K562 (cell line): ENCODE results near the gene RTCA. TPM values are rescaled to one million over a fixed set of nuclear protein-coding genes. Genes with fewer than 3 reads are reported as not detected.

ENCODE experiments used
- ATAC-seq: fragments of 200-7000 bp; cut with Tn5 transposase; 3 replicates; pipeline ENCODE4 v1.9.1; 2020; ENCODE audit warnings: moderate library complexity
- BruUV-seq: library from RNA; stranded (reverse); fragments of 400-500 nt; replicated peaks from 2 replicates; lab custom pipeline; 2021; lab: Mats Ljungman, UMichigan
- CTCF ChIA-PET: fragments of 300-600 bp; formaldehyde crosslinking; extraction: SDS; loops from one replicate; lab custom pipeline; 2021; ENCODE audit warnings: low intra/inter-chr PET ratio; lab: Yijun Ruan, JAX
- POLR2A ChIA-PET: fragments of 300-600, 350-650 bp; sonication (Branson Sonifier 250); formaldehyde crosslinking; extraction: SDS; loops from one replicate; lab custom pipeline; 2021; ENCODE audit warnings: antibody characterized with exemption, inconsistent platforms; lab: Yijun Ruan, JAX
- DNase-seq, 4 experiments: peaks; one replicate each; pipeline versions ENCODE4 v3.0.0 to v3.0.0-alpha.2; 2011 to 2018; ENCODE audit warnings: low spot score in 3 of 4, mixed read lengths in 3 of 4; ENCODE audit errors: extremely low read depth in 1 of 4
- FAIRE-seq: peaks from 2 replicates; lab custom pipeline; 2011; peaks lifted over from hg19 to GRCh38; lab: Jason Lieb, UNC
- H2AFZ ChIP-seq: 2 replicates; pipeline ENCODE4 v1.6.0; 2011; ENCODE audit warnings: low read depth, low read length, control low read depth, inconsistent platforms
- H3K27ac ChIP-seq: fragments of 200-600 bp; 3 replicates; pipeline ENCODE4 v1.8.0; 2011; ENCODE audit warnings: low read depth, mild to moderate bottlenecking, control low read depth, inconsistent platforms, low read length, moderate library complexity, mixed read lengths; ENCODE audit errors: extremely low read depth
- H3K27me3 ChIP-seq, 2 experiments: fragments of 300-600 bp in 1 of 2; 2 replicates in 1 of 2; 3 replicates in 1 of 2; pipeline versions ENCODE4 v1.6.0 to v1.8.0; 2011; ENCODE audit warnings: inconsistent platforms in 2 of 2, low read length in 2 of 2, mild to moderate bottlenecking in 1 of 2, mixed read lengths in 1 of 2, moderate library complexity in 1 of 2; ENCODE audit not compliant: control insufficient read depth in 2 of 2, insufficient read depth in 2 of 2
- H3K36me3 ChIP-seq: fragments of 300-600 bp; 3 replicates; pipeline ENCODE4 v1.8.0; 2011; ENCODE audit warnings: mild to moderate bottlenecking, low read length, inconsistent platforms; ENCODE audit not compliant: control insufficient read depth, insufficient read depth
- H3K4me1 ChIP-seq, 2 experiments: fragments of 200-600 bp in 1 of 2; replicated peaks in 1 of 2; 2 replicates in 1 of 2; 3 replicates in 1 of 2; pipeline versions ENCODE4 v1.5.1 to v1.8.0; 2011; ENCODE audit warnings: inconsistent platforms in 2 of 2, low read length in 2 of 2, mild to moderate bottlenecking in 1 of 2, mixed read lengths in 1 of 2, moderate library complexity in 1 of 2; ENCODE audit not compliant: control insufficient read depth in 2 of 2, insufficient read depth in 2 of 2
- H3K4me2 ChIP-seq: 2 replicates; pipeline ENCODE4 v1.6.1; 2011; ENCODE audit warnings: low read length, control low read depth, inconsistent platforms, mixed read lengths; ENCODE audit not compliant: insufficient read depth
- H3K4me3 ChIP-seq: fragments of 200-600 bp; sonication (generic), shearing (Covaris generic); 2 replicates; pipeline ENCODE4 v1.5.1; 2016; ENCODE audit warnings: control low read depth, inconsistent platforms
- H3K79me2 ChIP-seq: fragments of 200-600 bp; 3 replicates; pipeline ENCODE4 v1.8.0; 2011; ENCODE audit warnings: low read length, inconsistent platforms; ENCODE audit not compliant: control insufficient read depth, insufficient read depth
- H3K9ac ChIP-seq, 2 experiments: 2 replicates each; pipeline versions ENCODE4 v1.6.0 to v1.6.1; 2011; ENCODE audit warnings: low read depth in 2 of 2, low read length in 2 of 2, control low read depth in 1 of 2, inconsistent platforms in 1 of 2, mild to moderate bottlenecking in 1 of 2, mixed read lengths in 1 of 2; ENCODE audit not compliant: insufficient read depth in 1 of 2
- H3K9me1 ChIP-seq: one replicate; pipeline ENCODE4 v1.6.0; 2011; ENCODE audit warnings: inconsistent platforms, mild to moderate bottlenecking, low read length, moderate library complexity; ENCODE audit not compliant: control insufficient read depth, insufficient read depth
- H3K9me3 ChIP-seq: replicated peaks from 2 replicates; pipeline ENCODE4 v1.5.1; 2011; ENCODE audit warnings: low read depth, low read length, inconsistent platforms; ENCODE audit not compliant: control insufficient read depth, insufficient read depth
- H4K20me1 ChIP-seq: replicated peaks from 2 replicates; pipeline ENCODE4 v1.6.1; 2011; ENCODE audit warnings: low read length, inconsistent platforms, mixed read lengths; ENCODE audit not compliant: control insufficient read depth, insufficient read depth
- ARID2 ChIP-seq: fragments of 450-650 bp; IDR thresholded peaks from 2 replicates; pipeline ENCODE4 v1.6.1; 2017; ENCODE audit warnings: antibody characterized with exemption, mild to moderate bottlenecking
- CBFA2T3 ChIP-seq: fragments of 450-650 bp; IDR thresholded peaks from 2 replicates; pipeline ENCODE4 v1.6.1; 2017
- CHCHD3 ChIP-seq: fragments of 250-450 bp; sonication (Bioruptor Pico); IDR thresholded peaks from 2 replicates; pipeline ENCODE4 v2.1.2; 2022; ENCODE audit warnings: mild to moderate bottlenecking
- CSDE1 ChIP-seq, 2 experiments: fragments of 450-650 bp; IDR thresholded peaks; 2 replicates each; pipeline ENCODE4 v1.6.1; 2016; ENCODE audit warnings: mild to moderate bottlenecking in 1 of 2
- ETS2 ChIP-seq: IDR thresholded peaks from 2 replicates; pipeline ENCODE4 v1.6.1; 2016; ENCODE audit warnings: borderline replicate concordance, missing genetic modification characterization, mild to moderate bottlenecking, moderate library complexity, missing compliant biosample characterization; ENCODE audit not compliant: poor library complexity, severe bottlenecking
- FOSL1 ChIP-seq: fragments of 200-800 bp; sonication (Bioruptor generic); conservative IDR thresholded peaks from 2 replicates; pipeline ENCODE4 v1.6.1; 2016; ENCODE audit warnings: missing genetic modification characterization, missing compliant biosample characterization
- FOXA1 ChIP-seq: fragments of 450-650 bp; IDR thresholded peaks from 2 replicates; pipeline ENCODE4 v1.6.1; 2016; ENCODE audit warnings: mild to moderate bottlenecking, borderline replicate concordance
- GABPA ChIP-seq: fragments of 200-800 bp; sonication (Bioruptor generic); conservative IDR thresholded peaks from 2 replicates; pipeline ENCODE4 v1.6.1; 2016; ENCODE audit warnings: low read depth, missing genetic modification characterization, missing compliant biosample characterization
- HDAC8 ChIP-seq: fragments of 450-650 bp; IDR thresholded peaks from 2 replicates; pipeline ENCODE4 v1.6.1; 2016; ENCODE audit warnings: mild to moderate bottlenecking, missing genetic modification characterization, moderate library complexity, missing compliant biosample characterization
- HLTF ChIP-seq: fragments of 450-650 bp; IDR thresholded peaks from 2 replicates; pipeline ENCODE4 v1.6.1; 2016
- KDM5B ChIP-seq: fragments of 200-600 bp; sonication (generic); IDR thresholded peaks from 2 replicates; pipeline ENCODE4 v1.6.1; 2012; ENCODE audit warnings: low read depth, mild to moderate bottlenecking, moderate library complexity, low read length, control low read depth, inconsistent platforms; ENCODE audit not compliant: insufficient replicate concordance
- MYC ChIP-seq, 2 experiments: fragments of 250-450 bp in 1 of 2; sonication (Bioruptor Pico) in 1 of 2; IDR thresholded peaks; 2 replicates each; pipeline versions ENCODE4 v1.5.1 to v1.6.1; 2012 to 2021; ENCODE audit warnings: low read depth in 2 of 2, borderline replicate concordance in 1 of 2, improper control_type of control experiment in 1 of 2, low read length in 1 of 2, mild to moderate bottlenecking in 1 of 2, moderate library complexity in 1 of 2
- PHTF2 ChIP-seq: fragments of 250-450 bp; sonication (Bioruptor Pico); IDR thresholded peaks from 2 replicates; pipeline ENCODE4 v1.5.0; 2021; ENCODE audit warnings: mild to moderate bottlenecking
- RUNX1 ChIP-seq: sonication (generic); IDR thresholded peaks from 2 replicates; pipeline ENCODE4 v1.6.1; 2016; ENCODE audit warnings: antibody characterized with exemption, low read depth
- TFAP4 ChIP-seq: sonication (generic); formaldehyde crosslinking; IDR thresholded peaks from 2 replicates; pipeline ENCODE4 v1.8.0; 2022; ENCODE audit warnings: missing genetic modification reagents, mild to moderate bottlenecking, moderate library complexity, borderline replicate concordance
- ZBED1 ChIP-seq: IDR thresholded peaks from 2 replicates; pipeline ENCODE4 v1.6.1; 2014
- ZNF146 ChIP-seq: IDR thresholded peaks from one replicate; pipeline ENCODE4 v1.6.1; 2018; ENCODE audit warnings: missing compliant biosample characterization; ENCODE audit not compliant: unreplicated experiment
- ZNF184 ChIP-seq: sonication (generic); formaldehyde crosslinking; IDR thresholded peaks from 2 replicates; pipeline ENCODE4 v1.5.0; 2020; ENCODE audit warnings: missing genetic modification reagents
- ZNF436 ChIP-seq: fragments of 250-450, 450-650 bp; sonication (Bioruptor Pico); formaldehyde crosslinking; IDR thresholded peaks from 2 replicates; pipeline ENCODE4 v1.7.0; 2020; ENCODE audit warnings: mild to moderate bottlenecking
- ZNF511 ChIP-seq: sonication (generic); formaldehyde crosslinking; IDR thresholded peaks from 2 replicates; pipeline ENCODE4 v1.8.0; 2022; ENCODE audit warnings: mild to moderate bottlenecking, missing genetic modification reagents
- WGBS: fragments of 100-300 bp; shearing (Covaris generic); methylation state at CpG from one replicate; pipeline ENCODE4 v1.1.6; 2016; ENCODE audit warnings: low coverage, mixed read lengths; ENCODE audit not compliant: insufficient coverage; ENCODE audit errors: missing lambda C conversion rate; 5-methylcytosine and 5-hydroxymethylcytosine counted together
- in situ Hi-C: fragments of 300-500 bp; cut with MboI; formaldehyde crosslinking; loops from 4 replicates; pipeline ENCODE4 v1.15.0; 2018; ENCODE audit warnings: inconsistent platforms, mixed read lengths
- intact Hi-C: fragments of 100-400 bp; cut with micrococcal nuclease; formaldehyde crosslinking; loops from 2 replicates; pipeline ENCODE4 v1.14.2; 2022
- polyA plus RNA-seq, 8 experiments: library from polyadenylated mRNA; depleted of rRNA in 4 of 8; stranded (reverse) in 5 of 8; unstranded in 3 of 8; fragments of >200 nt; fragmentation: Nextera tagmentation in 2 of 8; fragmentation: Illumina TruSeq in 1 of 8; extraction: Ambion mirVana in 2 of 8; extraction: Trizol in 1 of 8; gene quantifications; 2 replicates each; pipeline versions ENCODE4 v1.2.1 to v1.2.3, GENCODE V29; 2011 to 2014; ENCODE audit warnings: inconsistent platforms in 1 of 8, missing spikeins in 1 of 8
- total RNA-seq, 7 experiments: library from RNA; depleted of rRNA in 6 of 7; stranded (reverse); fragments of >200 nt in 6 of 7; fragmentation: Illumina TruSeq in 2 of 7; extraction: Trizol in 2 of 7; gene quantifications; 2 replicates each; pipeline versions ENCODE4 v1.2.1 to v1.2.3, GENCODE V29; 2011 to 2021; ENCODE audit warnings: low replicate concordance in 1 of 7

Gene RTCA
- total and polyA plus RNA-seq, 9 of the 15 experiments (the other 6 are each of a cell fraction or from before 2014, with no cell fraction given) = 11.6 to 57.2 (median 43.2) TPM

GRCh38 chr1:100308777-100309176 lies 42.8 kb downstream of the RTCA start:
- no peak for DNase-seq
- no peaks in the 10 kb centered on the region for H3K36me3 ChIP-seq
- no peak overlapping the region for H3K27ac ChIP-seq
- H3K4me3 ChIP-seq = no peak overlapping the region
- CTCF ChIA-PET = no interaction called here
- no peak for TF ChIP-seq ETS2 (tag)
- TF ChIP-seq CHCHD3 (CRISPR knock-in tag) = no peak
- TF ChIP-seq FOXA1 = no peak
- TF ChIP-seq HLTF = no peak
- TF ChIP-seq GABPA = no peak
- TF ChIP-seq RUNX1 = no peak
- TF ChIP-seq MYC (IDR thresholded peaks at IDR 0.05; ENCODE audit: low read depth, low read length) = no peak
- no peak for TF ChIP-seq MYC (CRISPR knock-in tag; IDR thresholded peaks at IDR 0.05; ENCODE audit: borderline replicate concordance, low read depth)
- no peak for TF ChIP-seq CBFA2T3
- no peak for TF ChIP-seq PHTF2
- TF ChIP-seq ZNF511 (CRISPR knock-in tag) = no peak
- TF ChIP-seq KDM5B = no peak
- no peak for TF ChIP-seq ZBED1
- TF ChIP-seq ARID2 = no peak
- no peak for TF ChIP-seq FOSL1 (tag)
- no peak for TF ChIP-seq ZNF184 (CRISPR knock-in tag)
- no peak for TF ChIP-seq ZNF436 (CRISPR knock-in tag)
- TF ChIP-seq HDAC8 (tag) = no peak
- TF ChIP-seq TFAP4 (CRISPR knock-in tag) = no peak
- no peak for TF ChIP-seq CSDE1 (IDR thresholded peaks at IDR 0.05)
- TF ChIP-seq ZNF146 (CRISPR knock-in tag) = no peak
- TF ChIP-seq, all 486 proteins: peak for 0
- ATAC-seq = no peak
- Histone ChIP-seq H3K27me3 (no peaks in the 10 kb centered on the region), H3K4me2 (no peak overlapping the region), H3K4me1 (no peaks in the 10 kb centered on the region), H2AFZ (no peak overlapping the region), H3K9me3 (peaks cover 3% of the 10 kb centered on the region; the same call in 1 of the 2 replicates), H4K20me1 (no peaks in the 10 kb centered on the region), H3K79me2 (no peaks in the 10 kb centered on the region), H3K9ac (no peak overlapping the region), H3K9me1 (no peaks in the 10 kb centered on the region)
- in situ Hi-C loops (no loop called here), intact Hi-C loops (no loop called here)
- BruUV-seq = no TSS peak
- WGBS = 17% methylated on average over 2 of the region's 2 CpGs
- FAIRE-seq = no peak
- POLR2A ChIA-PET = interaction anchor here (0.5 kb wide), 1 partner anchor 145 kb away, joined by 3 read pairs; no protein-coding TSS in a partner anchor
